Cerebellar nuclear complex (tissue), 1 donor: Measurements from ENCODE around the gene ZBTB25.

Experiments
- DNase-seq, 2 experiments: peaks; one replicate each; lab custom pipeline; 2025; lab: John Stamatoyannopoulos, UW

ZBTB25 gene

GRCh38 chr14:64515053-64515452 lies 11.4 kb upstream of the ZBTB25 start:
- DNase-seq: no peak

DNA sequence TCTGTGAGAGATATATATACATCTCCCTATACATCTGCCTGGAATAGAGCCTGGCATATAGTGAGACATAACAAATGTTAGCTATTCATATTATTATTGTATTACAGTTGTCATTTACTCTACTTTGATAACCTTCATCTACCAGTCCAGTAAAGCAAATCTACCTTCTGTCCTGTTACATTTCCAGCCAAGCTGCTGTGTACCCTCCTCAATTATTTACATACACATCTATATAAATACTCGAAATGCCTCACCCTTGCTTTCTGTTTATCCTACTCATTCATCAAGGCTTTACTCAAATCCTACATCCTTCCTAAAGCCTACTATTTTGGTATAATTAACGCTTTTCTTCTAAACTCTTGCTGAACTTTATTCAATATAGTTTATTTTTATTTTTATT lies 9.6 kb upstream of the ZBTB25 start:
- no peak for DNase-seq

DNA sequence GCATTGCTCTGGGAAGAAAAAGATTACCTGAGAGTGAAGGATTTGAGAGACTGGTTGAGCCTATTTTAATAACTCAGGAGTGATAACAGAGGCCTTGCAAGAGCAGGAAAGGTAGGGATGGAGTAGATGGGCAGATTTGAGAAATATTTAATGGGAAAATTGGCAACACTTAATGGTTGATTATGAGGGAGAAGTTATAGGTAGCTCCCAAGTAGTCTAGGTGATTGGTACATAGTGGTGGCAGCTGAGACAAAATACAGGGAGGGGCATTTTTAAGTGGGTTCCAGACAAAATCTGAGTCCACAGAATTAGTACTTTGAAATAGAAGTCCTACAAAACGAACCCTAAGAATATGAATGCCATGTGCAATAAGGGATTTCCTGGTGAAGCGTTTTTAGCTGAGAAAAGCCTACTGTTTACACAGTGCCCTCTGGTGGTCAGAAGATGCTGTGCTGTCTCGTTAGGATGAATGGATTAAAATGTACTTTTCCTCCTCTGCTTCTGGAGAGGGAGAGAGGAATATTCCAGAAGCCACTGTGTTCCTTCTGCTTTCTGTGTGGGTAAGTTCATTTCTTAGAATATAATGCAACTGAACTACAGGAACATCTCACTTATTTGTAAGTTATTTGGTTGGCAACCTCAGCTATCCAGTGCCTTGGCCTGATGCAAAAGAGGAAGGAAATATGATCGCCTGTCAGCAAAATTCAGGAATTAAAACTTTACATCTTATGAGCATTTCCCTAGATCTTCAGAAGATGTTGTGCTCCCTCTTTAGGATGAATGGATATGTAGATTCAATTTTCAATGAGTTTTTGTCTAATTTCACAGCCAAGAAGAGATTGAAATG lies 7.4 kb upstream of the ZBTB25 start:
- peak in 1 of 2 experiments; percentile 7 for DNase-seq

- DNase-seq: no peak
Measured at GRCh38 chr14:64509036-64509435, 5.4 kb upstream of the ZBTB25 start.

DNA sequence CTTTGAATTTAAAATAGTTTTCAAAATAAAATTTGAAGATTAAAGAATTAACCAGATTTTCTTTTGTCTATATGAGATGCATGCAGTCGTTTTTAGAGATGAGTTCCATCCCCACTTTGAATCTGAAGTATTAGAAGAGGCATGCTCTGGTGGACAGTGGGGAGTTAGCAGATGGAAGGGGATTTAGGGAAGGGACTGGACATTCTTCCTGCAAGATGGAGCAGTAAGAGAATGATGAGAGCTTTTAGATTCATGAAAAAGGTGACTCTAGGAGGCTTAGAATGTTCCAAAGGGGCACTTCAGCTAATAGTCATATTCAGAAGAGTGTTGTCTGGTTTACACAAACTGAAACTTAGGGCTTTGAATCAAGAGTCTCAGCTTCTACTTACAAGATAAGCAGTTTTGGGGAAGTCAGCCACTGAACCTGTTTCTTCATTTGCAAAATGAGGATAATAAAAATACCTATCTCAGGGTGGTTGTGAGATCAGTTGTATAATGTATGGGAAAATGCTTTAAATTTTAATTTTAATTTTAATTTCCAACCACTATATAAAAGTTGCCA lies 4.7 kb upstream of the ZBTB25 start:
- DNase-seq: no peak

- no peak for DNase-seq
Measured at GRCh38 chr14:64507376-64508156, 3.9 kb upstream of the ZBTB25 start.

DNA sequence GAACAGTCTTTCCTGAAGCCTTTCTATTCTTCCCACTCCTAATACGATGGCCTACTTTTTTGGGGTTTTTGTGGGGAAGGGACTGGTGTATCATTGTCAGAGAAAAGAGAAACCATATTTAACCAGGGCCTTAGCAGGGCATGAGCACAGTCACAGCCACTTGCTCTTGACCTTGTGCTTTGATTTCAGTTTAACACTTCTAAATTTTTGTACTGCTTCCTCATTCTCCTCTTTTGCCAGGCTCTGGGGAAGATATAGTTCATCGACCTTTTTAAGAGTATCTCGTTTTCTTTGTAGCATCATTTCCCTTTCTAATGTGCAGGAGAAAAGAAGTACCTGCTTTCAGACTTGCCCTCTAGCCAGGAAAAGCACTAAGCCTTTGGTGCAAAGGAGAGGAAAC lies 3.1 kb upstream of the ZBTB25 start:
- no peak for DNase-seq

DNA sequence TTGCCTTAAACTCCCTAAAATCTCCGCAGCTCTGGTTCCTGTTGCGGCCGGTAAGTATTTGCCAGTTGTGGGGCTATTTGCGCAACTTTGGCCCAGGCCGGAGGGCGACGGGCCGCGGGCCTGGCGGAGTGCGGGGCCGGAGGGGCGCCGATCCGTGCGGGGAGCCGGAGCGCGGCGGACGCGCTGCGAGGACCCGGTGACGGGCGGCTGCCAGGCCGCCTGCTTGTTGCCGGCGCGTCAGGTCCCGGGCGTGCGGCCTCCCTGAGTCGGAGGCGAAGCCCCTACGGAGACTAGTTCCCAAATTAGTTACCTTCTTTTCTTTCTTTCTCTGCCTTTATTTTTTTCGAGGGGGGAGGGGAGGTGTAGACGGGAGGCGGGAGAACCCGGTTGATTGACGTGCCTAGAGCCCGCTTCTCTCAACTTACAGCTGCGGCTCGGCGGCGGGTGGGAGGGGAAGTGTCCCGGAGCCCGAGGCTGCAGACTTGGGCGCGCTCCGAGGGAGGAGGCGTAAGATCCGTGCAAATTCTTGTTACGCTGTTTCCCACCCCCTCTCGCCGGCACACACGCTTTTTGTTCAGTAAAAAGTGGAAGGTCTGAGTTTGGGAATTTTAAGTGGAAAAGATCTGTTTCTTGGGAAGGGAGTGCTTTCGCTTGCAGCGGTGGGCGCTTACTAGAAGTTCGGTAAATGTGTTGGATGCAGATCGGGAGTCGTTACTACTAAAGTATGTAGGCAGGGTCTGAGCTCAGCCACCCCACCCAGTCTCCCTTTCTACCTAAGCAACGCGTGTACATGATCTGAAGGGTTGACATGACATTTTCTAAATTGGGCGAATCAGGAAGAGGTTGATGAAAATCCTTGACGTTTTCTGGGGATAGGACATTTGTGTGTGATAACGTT lies 1.5 kb upstream of the ZBTB25 start:
- DNase-seq: peak in 1 of 2 experiments; percentile 33

DNA sequence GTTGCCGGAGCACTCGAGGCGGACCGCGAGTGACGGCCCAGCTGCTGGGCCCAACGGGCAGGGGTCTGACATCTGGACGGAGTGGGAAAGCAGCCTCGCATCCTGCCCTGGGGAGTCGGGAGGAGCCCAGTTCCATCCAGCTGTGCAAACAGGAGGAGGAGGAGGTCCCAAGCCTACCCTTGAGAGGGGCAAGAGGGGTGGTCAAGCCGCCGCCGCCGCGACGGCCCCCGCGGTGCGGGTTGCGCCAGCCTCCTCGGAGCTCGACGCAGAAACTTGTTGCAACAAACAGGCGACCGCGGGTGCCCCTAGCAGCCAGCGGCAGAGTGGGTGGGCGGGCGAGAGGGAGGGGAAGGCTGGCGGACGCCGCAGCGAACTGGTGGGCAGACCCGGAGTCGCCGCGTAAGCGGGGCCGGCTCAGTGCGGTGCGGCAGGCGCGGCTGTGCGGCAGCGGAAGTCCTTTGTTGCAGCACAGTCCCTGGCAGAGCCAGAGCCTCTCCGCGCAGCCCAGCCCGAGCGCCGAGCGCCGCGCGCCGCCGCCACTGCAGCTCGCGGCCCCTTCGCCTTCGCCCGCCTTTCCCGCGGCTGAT lies 765 bp upstream of the ZBTB25 start, which contains the start of gene ZBTB1:
ZBTB1 (plus strand) TSS at position 461 of the 587 bp plus-strand sequence. CDS start 16,735 bp downstream, outside the sequence.
- peak in 1 of 2 experiments; percentile 19 for DNase-seq

- no peak for DNase-seq
Measured at GRCh38 chr14:64502887-64503433, 678 bp downstream of the ZBTB25 start.

GRCh38 chr14:64502456-64502855 lies 1.2 kb downstream of the ZBTB25 start:
- no peak for DNase-seq

GRCh38 chr14:64501411-64502171 lies 2.0 kb downstream of the ZBTB25 start:
- DNase-seq: no peak

- DNase-seq: no peak
Measured at GRCh38 chr14:64500088-64500487, 3.5 kb downstream of the ZBTB25 start.

- no peak for DNase-seq
Measured at GRCh38 chr14:64496764-64497163, 6.9 kb downstream of the ZBTB25 start.

- DNase-seq: no peak
Measured at GRCh38 chr14:64495252-64495651, 8.4 kb downstream of the ZBTB25 start.

GRCh38 chr14:64493455-64493854 lies 10.2 kb downstream of the ZBTB25 start:
- no peak for DNase-seq

DNA sequence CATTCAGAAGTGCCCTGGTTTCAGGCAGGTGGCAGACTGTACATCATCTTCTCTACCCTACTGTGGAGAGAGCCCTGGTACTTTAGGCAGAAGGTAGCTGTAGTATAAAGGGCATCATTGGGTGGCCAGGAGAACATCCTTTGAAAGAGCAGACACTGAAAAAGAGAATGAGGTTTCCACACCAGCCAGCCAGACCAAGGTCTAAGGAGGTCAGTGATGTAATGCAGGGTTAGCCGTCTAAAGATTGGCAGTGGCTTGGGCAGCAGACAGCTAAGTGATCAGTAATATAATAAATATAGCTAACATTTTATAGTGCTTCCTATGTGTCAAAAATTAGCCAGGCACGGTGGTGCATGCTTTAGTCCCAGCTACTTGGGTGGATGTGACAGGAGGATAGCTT lies 12.0 kb downstream of the ZBTB25 start:
- no peak for DNase-seq

GRCh38 chr14:64488590-64489099 lies 15.0 kb downstream of the ZBTB25 start:
- no peak for DNase-seq

DNA sequence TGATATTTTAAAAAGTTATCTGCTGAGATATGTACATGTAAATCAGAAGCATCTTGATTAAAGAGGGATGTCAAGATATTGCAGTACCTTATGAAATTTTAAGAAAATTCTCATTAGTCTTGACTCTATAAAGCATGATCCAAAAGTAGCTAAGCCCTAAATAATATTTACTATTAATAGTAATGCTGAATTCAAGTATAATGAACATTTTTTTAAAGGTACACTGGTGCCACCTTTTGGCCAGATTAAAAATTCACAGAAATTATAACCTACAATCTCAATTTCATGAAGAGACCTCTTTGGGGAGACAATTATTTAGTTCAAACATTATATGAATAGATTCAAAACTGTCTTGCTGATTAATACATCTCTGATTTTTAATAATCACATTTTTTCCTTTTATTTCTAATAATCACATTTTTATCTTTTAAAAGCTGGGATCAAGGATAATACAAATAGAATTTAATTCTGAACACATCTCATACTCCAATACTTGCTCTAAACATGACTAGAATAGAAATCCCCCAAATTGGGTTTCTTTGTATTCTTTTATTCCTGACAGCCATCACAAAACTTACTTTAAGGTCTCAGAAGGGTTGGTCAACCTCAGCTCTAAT lies 24.9 kb downstream of the ZBTB25 start:
- DNase-seq: no peak

DNA sequence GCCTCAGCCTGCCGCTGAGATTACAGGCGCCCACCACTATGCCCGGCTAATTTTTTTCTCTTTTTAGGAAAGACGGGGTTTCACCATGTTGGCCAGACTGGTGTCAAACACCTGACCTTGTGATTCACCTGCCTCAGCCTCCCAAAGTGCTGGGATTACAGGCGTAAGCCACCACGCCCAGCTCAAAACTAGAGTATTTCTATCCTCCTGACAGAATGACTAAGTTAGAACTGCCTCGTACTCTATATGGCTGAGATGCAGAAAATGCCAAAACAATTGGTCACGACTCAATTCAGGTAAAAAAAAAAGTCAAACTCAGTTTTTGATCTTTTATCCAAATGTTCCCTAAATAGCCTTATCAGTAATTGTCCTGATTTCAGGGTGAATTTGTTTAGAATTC lies 27.2 kb downstream of the ZBTB25 start:
- DNase-seq: no peak
